ENCODE measurements around the gene OR52I1. TPM values are rescaled to one million over a fixed set of nuclear protein-coding genes. Genes with fewer than 3 reads are reported as not detected.

Gene OR52I1
- total RNA-seq, 1 experiment from 2014 or later, result not detected

DNA sequence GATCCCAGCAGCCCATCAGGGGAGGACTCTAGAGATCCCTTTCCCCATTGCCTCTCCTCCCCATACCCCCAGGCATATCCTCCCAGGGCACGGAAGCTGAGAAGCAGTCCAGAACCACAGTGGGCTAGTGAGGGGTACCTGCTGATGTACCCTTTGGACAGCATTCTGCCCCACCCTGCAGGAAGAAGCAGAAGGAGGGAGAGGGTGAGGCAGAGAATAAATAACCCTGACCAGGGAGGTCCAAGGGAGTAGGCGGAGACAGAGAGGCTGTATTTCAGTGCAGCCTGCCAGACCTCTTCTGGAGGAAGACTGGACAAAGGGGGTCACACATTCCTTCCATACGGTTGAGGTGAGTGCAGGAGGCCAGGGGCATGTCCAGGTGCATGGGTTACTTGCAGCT, 49.8 kb downstream of the OR52I1 start, which contains the start of gene OR51E1:
Gene OR51E1, plus strand, starts transcription at position 301 of the 400 bp plus-strand sequence. CDS start 8,545 bp downstream, outside the sequence.
- in situ Hi-C loops (cut with HindIII; ENCODE audit: low pct_unique_long_range_greater_than_20kb, low sequenced_read_pairs), result no loop called here
- ATAC-seq, result no peak
- no TSS peak for BruUV-seq (replicated peaks)

GRCh38 chr11:4644233-4644632, 50.4 kb downstream of the OR52I1 start:
- ATAC-seq (no peak), DNase-seq (ENCODE audit: low read depth, low spot score) (no peak)
- intact Hi-C loops (cut with micrococcal nuclease; ENCODE audit: unreplicated experiment) (no loop called here), in situ Hi-C loops (cut with HindIII; ENCODE audit: low pct_unique_long_range_greater_than_20kb, low sequenced_read_pairs) (no loop called here)
- Histone ChIP-seq H3K4me1 (ENCODE audit: control insufficient read depth, insufficient read depth, low read length) (no peaks in the 10 kb centered on the region), H3K27ac (ENCODE audit: low read length) (no peak overlapping the region), H3K4me3 (ENCODE audit: low read depth in 2 of 2, low read length in 2 of 2) (no peak overlapping the region), H3K27me3 (ENCODE audit: control insufficient read depth, insufficient read depth, low read length) (peaks cover 9% of the 10 kb centered on the region), H3K36me3 (ENCODE audit: control insufficient read depth, insufficient read depth, low read length) (no peaks in the 10 kb centered on the region), H3K9me3 (ENCODE audit: control insufficient read depth, insufficient read depth, low read depth, low read length) (no peaks in the 10 kb centered on the region)
- TF ChIP-seq TCF7L2 (IDR thresholded peaks at IDR 0.05; ENCODE audit: low read depth, low read length), result no peak
- TF ChIP-seq, protein P1, sequence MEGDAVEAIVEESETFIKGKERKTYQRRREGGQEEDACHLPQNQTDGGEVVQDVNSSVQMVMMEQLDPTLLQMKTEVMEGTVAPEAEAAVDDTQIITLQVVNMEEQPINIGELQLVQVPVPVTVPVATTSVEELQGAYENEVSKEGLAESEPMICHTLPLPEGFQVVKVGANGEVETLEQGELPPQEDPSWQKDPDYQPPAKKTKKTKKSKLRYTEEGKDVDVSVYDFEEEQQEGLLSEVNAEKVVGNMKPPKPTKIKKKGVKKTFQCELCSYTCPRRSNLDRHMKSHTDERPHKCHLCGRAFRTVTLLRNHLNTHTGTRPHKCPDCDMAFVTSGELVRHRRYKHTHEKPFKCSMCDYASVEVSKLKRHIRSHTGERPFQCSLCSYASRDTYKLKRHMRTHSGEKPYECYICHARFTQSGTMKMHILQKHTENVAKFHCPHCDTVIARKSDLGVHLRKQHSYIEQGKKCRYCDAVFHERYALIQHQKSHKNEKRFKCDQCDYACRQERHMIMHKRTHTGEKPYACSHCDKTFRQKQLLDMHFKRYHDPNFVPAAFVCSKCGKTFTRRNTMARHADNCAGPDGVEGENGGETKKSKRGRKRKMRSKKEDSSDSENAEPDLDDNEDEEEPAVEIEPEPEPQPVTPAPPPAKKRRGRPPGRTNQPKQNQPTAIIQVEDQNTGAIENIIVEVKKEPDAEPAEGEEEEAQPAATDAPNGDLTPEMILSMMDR (IDR thresholded peaks at IDR 0.05), result no peak
- ChIA-PET POLR2A (interaction anchor here (0.6 kb wide), 1 partner anchor 898 kb away, joined by 5 read pairs; no protein-coding TSS in a partner anchor), CTCF (no interaction called here)
- BruUV-seq (replicated peaks), result no TSS peak

More for the DNA sequence above, 49.8 kb downstream of the OR52I1 start, which contains the start of gene OR51E1:
- Histone ChIP-seq H3K4me1 (ENCODE audit: control insufficient read depth, insufficient read depth, low read length) (no peaks in the 10 kb centered on the region), H3K9me3 (ENCODE audit: control insufficient read depth, insufficient read depth, low read depth, low read length) (no peaks in the 10 kb centered on the region), H3K4me3 (ENCODE audit: low read depth in 2 of 2, low read length in 2 of 2) (no peak within 1 kb of the TSS), H3K27me3 (ENCODE audit: control insufficient read depth, insufficient read depth, low read length) (peaks cover 9% of the 10 kb centered on the region), H3K27ac (ENCODE audit: low read length) (no peak within 1 kb of the TSS), H3K36me3 (ENCODE audit: control insufficient read depth, insufficient read depth, low read length) (no peaks in the 10 kb centered on the region)
- CTCF ChIA-PET, result no interaction called here
- intact Hi-C loops (cut with micrococcal nuclease; ENCODE audit: unreplicated experiment), result no loop called here
- no peak for DNase-seq (ENCODE audit: low read depth, low spot score)
- no peak for TF ChIP-seq POLR2AphosphoS5 (IDR thresholded peaks at IDR 0.05; ENCODE audit: low read depth, low read length)
- TF ChIP-seq, protein P1 (IDR thresholded peaks at IDR 0.05), result no peak
- TF ChIP-seq, protein P2, sequence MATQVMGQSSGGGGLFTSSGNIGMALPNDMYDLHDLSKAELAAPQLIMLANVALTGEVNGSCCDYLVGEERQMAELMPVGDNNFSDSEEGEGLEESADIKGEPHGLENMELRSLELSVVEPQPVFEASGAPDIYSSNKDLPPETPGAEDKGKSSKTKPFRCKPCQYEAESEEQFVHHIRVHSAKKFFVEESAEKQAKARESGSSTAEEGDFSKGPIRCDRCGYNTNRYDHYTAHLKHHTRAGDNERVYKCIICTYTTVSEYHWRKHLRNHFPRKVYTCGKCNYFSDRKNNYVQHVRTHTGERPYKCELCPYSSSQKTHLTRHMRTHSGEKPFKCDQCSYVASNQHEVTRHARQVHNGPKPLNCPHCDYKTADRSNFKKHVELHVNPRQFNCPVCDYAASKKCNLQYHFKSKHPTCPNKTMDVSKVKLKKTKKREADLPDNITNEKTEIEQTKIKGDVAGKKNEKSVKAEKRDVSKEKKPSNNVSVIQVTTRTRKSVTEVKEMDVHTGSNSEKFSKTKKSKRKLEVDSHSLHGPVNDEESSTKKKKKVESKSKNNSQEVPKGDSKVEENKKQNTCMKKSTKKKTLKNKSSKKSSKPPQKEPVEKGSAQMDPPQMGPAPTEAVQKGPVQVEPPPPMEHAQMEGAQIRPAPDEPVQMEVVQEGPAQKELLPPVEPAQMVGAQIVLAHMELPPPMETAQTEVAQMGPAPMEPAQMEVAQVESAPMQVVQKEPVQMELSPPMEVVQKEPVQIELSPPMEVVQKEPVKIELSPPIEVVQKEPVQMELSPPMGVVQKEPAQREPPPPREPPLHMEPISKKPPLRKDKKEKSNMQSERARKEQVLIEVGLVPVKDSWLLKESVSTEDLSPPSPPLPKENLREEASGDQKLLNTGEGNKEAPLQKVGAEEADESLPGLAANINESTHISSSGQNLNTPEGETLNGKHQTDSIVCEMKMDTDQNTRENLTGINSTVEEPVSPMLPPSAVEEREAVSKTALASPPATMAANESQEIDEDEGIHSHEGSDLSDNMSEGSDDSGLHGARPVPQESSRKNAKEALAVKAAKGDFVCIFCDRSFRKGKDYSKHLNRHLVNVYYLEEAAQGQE (IDR thresholded peaks at IDR 0.05; ENCODE audit: insufficient read depth in 1 of 2, low read depth in 2 of 2, low read length in 1 of 2), result no peak
- TF ChIP-seq TCF7L2 (IDR thresholded peaks at IDR 0.05; ENCODE audit: low read depth, low read length), result no peak
- no peak for TF ChIP-seq SIN3A (IDR thresholded peaks at IDR 0.05; ENCODE audit: borderline replicate concordance, insufficient read depth, low read depth, low read length)
- POLR2A ChIA-PET, result no interaction called here

Other genes starting within 250 kb of the OR52I1 start
- gene OR52B4, start 225.7 kb upstream of the OR52I1 start, total RNA-seq (2021; ENCODE audit: unreplicated experiment), result not detected
- 31.7 TPM for gene TRIM21, start 200.3 kb upstream of the OR52I1 start, total RNA-seq (2021; ENCODE audit: unreplicated experiment)
- not detected for gene OR52K2, start 144.7 kb upstream of the OR52I1 start, total RNA-seq (2021; ENCODE audit: unreplicated experiment)
- not detected for gene OR52K1, start 111.4 kb upstream of the OR52I1 start, total RNA-seq (2021; ENCODE audit: unreplicated experiment)
- gene OR52M1, start 48.8 kb upstream of the OR52I1 start, total RNA-seq (2021; ENCODE audit: unreplicated experiment), result not detected
- gene OR52I2, start 12.3 kb upstream of the OR52I1 start, total RNA-seq (2021; ENCODE audit: unreplicated experiment), result not detected
- gene TRIM68, start 14.2 kb downstream of the OR52I1 start, total RNA-seq (2021; ENCODE audit: unreplicated experiment), result 18.5 TPM
- gene OR51D1, start 43.4 kb downstream of the OR52I1 start, total RNA-seq (2021; ENCODE audit: unreplicated experiment), result not detected
- gene OR51E1, start 49.9 kb downstream of the OR52I1 start, total RNA-seq (2021; ENCODE audit: unreplicated experiment), result not detected
- gene OR51E2, start 103.8 kb downstream of the OR52I1 start, total RNA-seq (2021; ENCODE audit: unreplicated experiment), result not detected
- not detected for gene MMP26, start 110.7 kb downstream of the OR52I1 start, total RNA-seq (2021; ENCODE audit: unreplicated experiment)
- not detected for gene OR51F1, start 175.9 kb downstream of the OR52I1 start, total RNA-seq (2021; ENCODE audit: unreplicated experiment)
- not detected for gene OR52R1, start 210.3 kb downstream of the OR52I1 start, total RNA-seq (2021; ENCODE audit: unreplicated experiment)
- gene OR51F2, start 227.3 kb downstream of the OR52I1 start, total RNA-seq (2021; ENCODE audit: unreplicated experiment), result not detected

Data from Panc1 (cell line).